Dedifferentiated amniotic fluid mesenchymal stem cell (primary cell): Measurements from ENCODE around the gene RHOU.

Experiments
- DNase-seq: peaks from one replicate; pipeline ENCODE4 v3.0.0-alpha.2; 2016; ENCODE audit errors: extremely low spot score

RHOU gene

GRCh38 chr1:228737601-228738041 lies 2.3 kb downstream of the RHOU start:
- DNase-seq = no peak

GRCh38 chr1:228739826-228740225 lies 4.5 kb downstream of the RHOU start:
- DNase-seq = no peak

- DNase-seq = no peak
These were observed 5.5 kb downstream of the RHOU start for GRCh38 chr1:228740543-228741317.

- DNase-seq = no peak
These were observed 7.1 kb downstream of the RHOU start for GRCh38 chr1:228742281-228742860.

GRCh38 chr1:228743405-228743804 lies 8.1 kb downstream of the RHOU start:
- no peak for DNase-seq

GRCh38 chr1:228744356-228744755 lies 9.1 kb downstream of the RHOU start:
- no peak for DNase-seq

GRCh38 chr1:228744918-228745317 lies 9.6 kb downstream of the RHOU start:
- DNase-seq = no peak

- DNase-seq = no peak
These were observed 10.2 kb downstream of the RHOU start for GRCh38 chr1:228745497-228745896.

GRCh38 chr1:228747301-228747935 lies 12.1 kb downstream of the RHOU start:
- no peak for DNase-seq

GRCh38 chr1:228748029-228748428 lies 12.8 kb downstream of the RHOU start:
- no peak for DNase-seq

GRCh38 chr1:228748431-228748830 lies 13.2 kb downstream of the RHOU start:
- no peak for DNase-seq

GRCh38 chr1:228749765-228750164 lies 14.5 kb downstream of the RHOU start:
- DNase-seq = no peak

GRCh38 chr1:228750915-228751314 lies 15.6 kb downstream of the RHOU start:
- no peak for DNase-seq

GRCh38 chr1:228751360-228752098 lies 16.2 kb downstream of the RHOU start:
- DNase-seq = no peak

GRCh38 chr1:228752258-228752657 lies 17.0 kb downstream of the RHOU start:
- no peak for DNase-seq

GRCh38 chr1:228752675-228753265 lies 17.5 kb downstream of the RHOU start:
- DNase-seq = no peak

- DNase-seq = no peak
These were observed 18.0 kb downstream of the RHOU start for GRCh38 chr1:228753287-228753686.

GRCh38 chr1:228753786-228754360 lies 18.6 kb downstream of the RHOU start:
- no peak for DNase-seq

- no peak for DNase-seq
These were observed 19.5 kb downstream of the RHOU start for GRCh38 chr1:228754646-228755268.

- DNase-seq = no peak
These were observed 20.5 kb downstream of the RHOU start for GRCh38 chr1:228755800-228756199.

- no peak for DNase-seq
These were observed 21.2 kb downstream of the RHOU start for GRCh38 chr1:228756457-228756856.
